ENCODE results near the gene KLHDC7A. TPM values are rescaled to one million over a fixed set of nuclear protein-coding genes. Genes with fewer than 3 reads are reported as not detected.
A peak's percentile ranks its signal among the peaks of the same experiment; 100 is the strongest.

KLHDC7A gene
- total RNA-seq, 2 donors from 2014 or later: 0.34 to 0.36 TPM

GRCh38 chr1:18464665-18465050 lies 16.1 kb upstream of the KLHDC7A start:
- Histone ChIP-seq H3K9me3 (no peaks in the 10 kb centered on the region), H3K27me3 (replicated peaks; ENCODE audit: insufficient read depth) (no peaks in the 10 kb centered on the region), H3K36me3 (no peaks in the 10 kb centered on the region), H3K27ac (peak overlapping the region; percentile 68 to 86), H3K4me3 (no peak overlapping the region), H3K4me1 (replicated peaks) (no peaks in the 10 kb centered on the region)
- intact Hi-C loops (cut with DNase I): no loop called here
- WGBS: 46% methylated on average over 8 of the region's 8 CpGs
- DNase-seq (ENCODE audit: low spot score): peak; percentile 79
- TF ChIP-seq POLR2AphosphoS5 (IDR thresholded peaks at IDR 0.05): peak; percentile 60
- TF ChIP-seq POLR2A (IDR thresholded peaks at IDR 0.05): no peak
- no peak for TF ChIP-seq CTCF (IDR thresholded peaks at IDR 0.05)

- Histone ChIP-seq H3K36me3 (no peaks in the 10 kb centered on the region), H3K27ac (no peak overlapping the region), H3K9me3 (no peaks in the 10 kb centered on the region), H3K4me3 (no peak overlapping the region), H3K27me3 (replicated peaks; ENCODE audit: insufficient read depth) (no peaks in the 10 kb centered on the region), H3K4me1 (replicated peaks) (no peaks in the 10 kb centered on the region)
- intact Hi-C loops (cut with DNase I): no loop called here
- TF ChIP-seq CTCF (IDR thresholded peaks at IDR 0.05) (no peak), POLR2AphosphoS5 (IDR thresholded peaks at IDR 0.05) (no peak), POLR2A (IDR thresholded peaks at IDR 0.05) (no peak)
- 44% methylated on average over 7 of the region's 7 CpGs for WGBS
- no peak for DNase-seq (ENCODE audit: low spot score)
Measured at GRCh38 chr1:18466676-18467075, 14.1 kb upstream of the KLHDC7A start.

- Histone ChIP-seq H3K36me3 (no peaks in the 10 kb centered on the region), H3K4me1 (replicated peaks) (no peaks in the 10 kb centered on the region), H3K27me3 (replicated peaks; ENCODE audit: insufficient read depth) (no peaks in the 10 kb centered on the region), H3K27ac (no peak overlapping the region), H3K4me3 (no peak overlapping the region), H3K9me3 (no peaks in the 10 kb centered on the region)
- no peak for DNase-seq (ENCODE audit: low spot score)
- WGBS: 76% methylated on average over 6 of the region's 6 CpGs
- intact Hi-C loops (cut with DNase I): no loop called here
- TF ChIP-seq POLR2A (IDR thresholded peaks at IDR 0.05) (no peak), POLR2AphosphoS5 (IDR thresholded peaks at IDR 0.05) (no peak), CTCF (IDR thresholded peaks at IDR 0.05) (no peak)
Measured at GRCh38 chr1:18468570-18468969, 12.2 kb upstream of the KLHDC7A start.

- DNase-seq (ENCODE audit: low spot score): no peak
- no peaks in the 10 kb centered on the region for H3K36me3 ChIP-seq
- intact Hi-C loops (cut with DNase I): no loop called here
- no peaks in the 10 kb centered on the region for H3K9me3 ChIP-seq
- H3K4me1 ChIP-seq (replicated peaks): no peaks in the 10 kb centered on the region
- TF ChIP-seq CTCF (IDR thresholded peaks at IDR 0.05): no peak
- TF ChIP-seq POLR2A (IDR thresholded peaks at IDR 0.05): no peak
- TF ChIP-seq POLR2AphosphoS5 (IDR thresholded peaks at IDR 0.05): no peak
- H3K27ac ChIP-seq: no peak overlapping the region
- 69% methylated on average over 8 of the region's 8 CpGs for WGBS
- H3K4me3 ChIP-seq: no peak overlapping the region
- H3K27me3 ChIP-seq (replicated peaks; ENCODE audit: insufficient read depth): no peaks in the 10 kb centered on the region
Measured at GRCh38 chr1:18469514-18469913, 11.2 kb upstream of the KLHDC7A start.

GRCh38 chr1:18470671-18471355 lies 9.9 kb upstream of the KLHDC7A start:
- no peak overlapping the region for H3K4me3 ChIP-seq

More at GRCh38 chr1:18470671-18471355, 9.9 kb upstream of the KLHDC7A start:
- Histone ChIP-seq H3K27me3 (replicated peaks; ENCODE audit: insufficient read depth) (no peaks in the 10 kb centered on the region), H3K27ac (no peak overlapping the region), H3K36me3 (no peaks in the 10 kb centered on the region), H3K9me3 (no peaks in the 10 kb centered on the region), H3K4me1 (replicated peaks) (no peaks in the 10 kb centered on the region)
- TF ChIP-seq POLR2AphosphoS5 (IDR thresholded peaks at IDR 0.05): no peak
- TF ChIP-seq POLR2A (IDR thresholded peaks at IDR 0.05): no peak
- no peak for TF ChIP-seq CTCF (IDR thresholded peaks at IDR 0.05)
- 67% methylated on average over 12 of the region's 12 CpGs for WGBS
- no peak for DNase-seq (ENCODE audit: low spot score)
- intact Hi-C loops (cut with DNase I): no loop called here
